ENCODE results near the gene XPOT. TPM values are rescaled to one million over a fixed set of nuclear protein-coding genes. Genes with fewer than 3 reads are reported as not detected.
"Not testable (repeated sequence)": the region's sequence is repeated elsewhere in the genome, so short reads cannot be mapped to it uniquely, and the experiment has no call there.

XPOT gene, protein sequence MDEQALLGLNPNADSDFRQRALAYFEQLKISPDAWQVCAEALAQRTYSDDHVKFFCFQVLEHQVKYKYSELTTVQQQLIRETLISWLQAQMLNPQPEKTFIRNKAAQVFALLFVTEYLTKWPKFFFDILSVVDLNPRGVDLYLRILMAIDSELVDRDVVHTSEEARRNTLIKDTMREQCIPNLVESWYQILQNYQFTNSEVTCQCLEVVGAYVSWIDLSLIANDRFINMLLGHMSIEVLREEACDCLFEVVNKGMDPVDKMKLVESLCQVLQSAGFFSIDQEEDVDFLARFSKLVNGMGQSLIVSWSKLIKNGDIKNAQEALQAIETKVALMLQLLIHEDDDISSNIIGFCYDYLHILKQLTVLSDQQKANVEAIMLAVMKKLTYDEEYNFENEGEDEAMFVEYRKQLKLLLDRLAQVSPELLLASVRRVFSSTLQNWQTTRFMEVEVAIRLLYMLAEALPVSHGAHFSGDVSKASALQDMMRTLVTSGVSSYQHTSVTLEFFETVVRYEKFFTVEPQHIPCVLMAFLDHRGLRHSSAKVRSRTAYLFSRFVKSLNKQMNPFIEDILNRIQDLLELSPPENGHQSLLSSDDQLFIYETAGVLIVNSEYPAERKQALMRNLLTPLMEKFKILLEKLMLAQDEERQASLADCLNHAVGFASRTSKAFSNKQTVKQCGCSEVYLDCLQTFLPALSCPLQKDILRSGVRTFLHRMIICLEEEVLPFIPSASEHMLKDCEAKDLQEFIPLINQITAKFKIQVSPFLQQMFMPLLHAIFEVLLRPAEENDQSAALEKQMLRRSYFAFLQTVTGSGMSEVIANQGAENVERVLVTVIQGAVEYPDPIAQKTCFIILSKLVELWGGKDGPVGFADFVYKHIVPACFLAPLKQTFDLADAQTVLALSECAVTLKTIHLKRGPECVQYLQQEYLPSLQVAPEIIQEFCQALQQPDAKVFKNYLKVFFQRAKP
- 10 to 100 TPM; 41.0 to 71.0 (median 52.7) TPM for total RNA-seq

DNA sequence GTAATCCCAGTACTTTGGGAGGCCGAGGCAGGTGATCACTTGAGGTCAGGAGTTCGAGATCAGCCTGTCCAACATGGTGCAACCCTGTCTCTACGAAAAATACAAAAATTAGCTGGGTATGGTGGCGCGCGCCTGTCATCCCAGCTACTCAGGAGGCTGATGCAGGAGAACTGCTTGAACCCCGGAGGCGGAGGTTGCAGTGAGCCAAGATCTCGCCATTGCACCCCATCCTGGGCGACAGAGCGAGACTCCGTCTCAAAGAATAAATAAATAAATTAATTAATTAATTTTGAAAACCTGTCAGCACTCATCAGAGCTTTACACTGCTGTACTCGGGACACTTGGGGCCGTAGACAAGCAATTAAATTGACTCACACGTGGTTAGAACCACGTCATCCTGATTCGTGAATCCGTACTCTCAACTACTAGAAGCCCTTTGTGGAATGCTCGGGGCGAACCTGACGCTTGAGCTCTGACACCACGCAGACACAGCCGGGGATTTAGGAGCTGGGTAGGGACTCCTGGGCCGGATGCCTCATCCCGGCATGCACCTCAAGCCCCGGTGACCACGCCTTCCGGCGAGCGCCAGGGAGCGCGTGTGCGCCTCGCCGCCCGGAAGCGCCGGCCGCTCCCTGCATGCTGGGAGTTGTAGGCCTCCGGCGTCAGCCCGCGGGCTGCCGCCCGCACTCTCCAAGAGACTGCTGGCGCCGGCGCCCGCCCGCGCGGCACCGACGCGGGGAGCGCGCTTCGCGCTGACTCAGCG, at the start of gene XPOT:
Gene XPOT (plus strand): TSS at position 686 of the 763 bp plus-strand sequence. CDS start 5,644 bp downstream, outside the sequence.
- Histone ChIP-seq H3K27ac (peak within 1 kb of the TSS; percentile 93 to 98), H3K4me1 (no peaks in the 10 kb centered on the region), H3K4me3 (peak within 1 kb of the TSS; percentile 86 to 97 (median 91)), H3K27me3 (no peaks in the 10 kb centered on the region), H3K9me3 (no peaks in the 10 kb centered on the region), H3K36me3 (no peaks in the 10 kb centered on the region)
- TF ChIP-seq, protein P1, sequence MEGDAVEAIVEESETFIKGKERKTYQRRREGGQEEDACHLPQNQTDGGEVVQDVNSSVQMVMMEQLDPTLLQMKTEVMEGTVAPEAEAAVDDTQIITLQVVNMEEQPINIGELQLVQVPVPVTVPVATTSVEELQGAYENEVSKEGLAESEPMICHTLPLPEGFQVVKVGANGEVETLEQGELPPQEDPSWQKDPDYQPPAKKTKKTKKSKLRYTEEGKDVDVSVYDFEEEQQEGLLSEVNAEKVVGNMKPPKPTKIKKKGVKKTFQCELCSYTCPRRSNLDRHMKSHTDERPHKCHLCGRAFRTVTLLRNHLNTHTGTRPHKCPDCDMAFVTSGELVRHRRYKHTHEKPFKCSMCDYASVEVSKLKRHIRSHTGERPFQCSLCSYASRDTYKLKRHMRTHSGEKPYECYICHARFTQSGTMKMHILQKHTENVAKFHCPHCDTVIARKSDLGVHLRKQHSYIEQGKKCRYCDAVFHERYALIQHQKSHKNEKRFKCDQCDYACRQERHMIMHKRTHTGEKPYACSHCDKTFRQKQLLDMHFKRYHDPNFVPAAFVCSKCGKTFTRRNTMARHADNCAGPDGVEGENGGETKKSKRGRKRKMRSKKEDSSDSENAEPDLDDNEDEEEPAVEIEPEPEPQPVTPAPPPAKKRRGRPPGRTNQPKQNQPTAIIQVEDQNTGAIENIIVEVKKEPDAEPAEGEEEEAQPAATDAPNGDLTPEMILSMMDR (IDR thresholded peaks at IDR 0.05), result no peak
- TF ChIP-seq POLR2AphosphoS5 (IDR thresholded peaks at IDR 0.05) (peak in 1 of 3 donors; percentile 81), POLR2A (IDR thresholded peaks at IDR 0.05) (no peak)
- intact Hi-C loops (cut with DNase I; ENCODE audit: low total_unique reads), result no loop called here
- peak; percentile 90 to 91 for DNase-seq (ENCODE audit: low spot score in 2 of 2)

DNA sequence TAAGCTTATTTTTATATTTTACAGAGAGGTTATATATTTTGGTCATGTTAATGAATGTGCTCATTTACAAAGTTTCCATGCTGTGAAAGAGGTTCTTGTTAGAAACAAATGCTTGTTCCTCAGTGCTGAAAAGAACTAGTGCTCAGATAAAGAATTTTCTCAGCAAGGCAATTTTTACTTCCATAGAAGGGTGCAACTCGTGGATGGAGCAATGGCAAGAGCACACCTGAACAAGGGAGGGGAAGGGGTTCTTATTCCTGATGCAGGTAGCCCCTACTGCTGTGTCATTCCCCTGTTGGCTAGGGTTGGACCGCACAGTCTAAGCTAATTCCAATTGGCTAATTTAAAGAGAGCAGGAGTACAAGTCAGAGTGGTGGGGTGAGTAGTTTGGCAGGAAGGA, 48.0 kb upstream of the XPOT start:
- intact Hi-C loops (cut with DNase I; ENCODE audit: low total_unique reads); H3K4me3 ChIP-seq; H3K4me1 ChIP-seq; H3K27ac ChIP-seq; H3K36me3 ChIP-seq; H3K27me3 ChIP-seq; DNase-seq (ENCODE audit: low spot score in 2 of 2): not testable (repeated sequence)
- peaks cover 5 to 13% of the 10 kb centered on the region in 2 donors for H3K9me3 ChIP-seq

DNA sequence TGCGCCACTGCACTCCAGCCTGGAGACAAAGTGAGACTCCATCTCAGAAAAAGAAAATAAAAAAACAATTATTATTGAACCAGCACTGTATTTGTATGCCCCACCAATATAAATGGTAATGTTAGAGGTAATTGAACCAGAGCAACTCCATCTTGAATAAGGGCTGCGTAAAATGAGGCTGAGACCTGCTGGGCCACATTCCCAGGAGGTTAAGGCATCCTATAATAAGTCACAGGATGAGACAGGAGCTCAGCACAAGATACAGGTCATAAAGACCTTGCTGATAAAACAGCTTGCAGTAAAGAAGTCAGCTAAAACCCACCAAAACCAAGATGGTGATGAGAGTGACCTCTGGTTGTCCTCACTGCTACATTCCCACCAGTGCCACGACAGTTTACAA, 43.0 kb upstream of the XPOT start:
- intact Hi-C loops (cut with DNase I; ENCODE audit: low total_unique reads); H3K36me3 ChIP-seq; H3K4me3 ChIP-seq; H3K27me3 ChIP-seq; H3K4me1 ChIP-seq; H3K27ac ChIP-seq; H3K9me3 ChIP-seq; DNase-seq (ENCODE audit: low spot score in 2 of 2): not testable (repeated sequence)

DNA sequence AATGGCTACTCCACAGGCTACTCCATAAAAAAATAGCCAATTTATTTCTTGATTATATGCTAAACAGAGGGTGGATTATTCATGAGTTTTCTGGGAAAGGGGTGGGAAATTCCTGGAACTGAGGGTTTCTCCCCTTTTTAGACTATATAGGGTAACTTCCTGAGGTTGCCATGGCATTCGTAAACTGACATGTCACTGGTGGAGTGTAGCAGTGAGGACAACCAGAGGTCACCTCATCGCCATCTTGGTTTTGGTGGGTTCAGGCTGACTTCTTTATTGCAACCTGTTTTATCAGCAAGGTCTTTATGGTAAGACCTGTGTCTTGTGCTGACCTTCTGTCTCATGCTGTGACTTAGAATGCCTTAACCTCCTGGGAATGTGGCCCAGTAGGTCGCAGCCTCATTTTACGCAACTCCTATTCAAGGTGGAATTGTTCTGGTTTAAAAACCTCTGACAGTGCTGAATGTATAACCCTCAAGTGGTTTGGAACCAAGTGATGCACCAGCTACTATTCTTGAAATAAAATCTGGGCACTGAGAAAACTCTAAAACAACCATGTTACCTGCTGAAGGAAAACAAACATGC, 41.4 kb upstream of the XPOT start:
- Histone ChIP-seq H3K4me3 (no peak overlapping the region), H3K4me1 (no peaks in the 10 kb centered on the region), H3K27ac (no peak overlapping the region), H3K9me3 (no peaks in the 10 kb centered on the region), H3K27me3 (no peaks in the 10 kb centered on the region), H3K36me3 (no peaks in the 10 kb centered on the region)
- no peak for TF ChIP-seq POLR2A (IDR thresholded peaks at IDR 0.05)
- TF ChIP-seq, protein P1 (IDR thresholded peaks at IDR 0.05), result no peak
- TF ChIP-seq POLR2AphosphoS5 (IDR thresholded peaks at IDR 0.05), result no peak
- DNase-seq (ENCODE audit: low spot score in 2 of 2), result no peak
- intact Hi-C loops (cut with DNase I; ENCODE audit: low total_unique reads), result no loop called here

DNA sequence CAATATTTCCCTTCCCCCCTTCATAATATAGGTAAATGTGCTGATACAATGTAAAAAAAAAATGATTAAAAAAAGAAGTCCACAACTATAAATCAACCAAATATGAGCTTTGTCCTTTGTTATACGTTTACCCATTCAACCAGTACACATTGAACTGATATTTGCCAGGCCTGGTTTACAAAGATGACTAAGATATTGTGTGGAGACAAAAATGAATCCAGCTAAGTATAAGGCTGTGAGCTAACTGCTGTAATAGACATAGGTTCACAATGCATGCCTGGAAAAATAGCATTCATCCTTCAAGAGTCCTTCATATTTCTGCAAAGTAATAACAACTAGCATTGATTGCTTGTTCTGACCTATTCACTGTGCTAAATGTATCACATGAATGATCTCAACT, 20.5 kb upstream of the XPOT start:
- H3K36me3 ChIP-seq, result no peaks in the 10 kb centered on the region
- no peak overlapping the region for H3K4me3 ChIP-seq
- no peak for TF ChIP-seq POLR2AphosphoS5 (IDR thresholded peaks at IDR 0.05)
- no peak for TF ChIP-seq POLR2A (IDR thresholded peaks at IDR 0.05)
- TF ChIP-seq, protein P1 (IDR thresholded peaks at IDR 0.05), result no peak
- intact Hi-C loops (cut with DNase I; ENCODE audit: low total_unique reads), result no loop called here
- H3K9me3 ChIP-seq, result peaks cover 0 to 9% of the 10 kb centered on the region in 2 donors
- H3K27me3 ChIP-seq, result no peaks in the 10 kb centered on the region
- DNase-seq (ENCODE audit: low spot score in 2 of 2), result no peak
- no peaks in the 10 kb centered on the region for H3K4me1 ChIP-seq
- H3K27ac ChIP-seq, result no peak overlapping the region
